Tibial nerve (tissue), 4 donors: ENCODE data around the gene P4HA1.

Source experiments
- CTCF ChIP-seq, 5 experiments: fragments of 200-600 bp in 3 of 5; fragments of 450-650 bp in 2 of 5; sonication (generic) in 3 of 5; IDR thresholded peaks; one replicate each; pipeline ENCODE4 v1.5.1; 2016 to 2019; ENCODE audit warnings: antibody characterized with exemption in 5 of 5, mild to moderate bottlenecking in 3 of 5, moderate library complexity in 2 of 5
- EP300 ChIP-seq, 2 donors: sonication (generic); formaldehyde crosslinking; IDR thresholded peaks; one replicate each; pipeline ENCODE4 v1.6.1; 2017; ENCODE audit warnings: antibody characterized with exemption in 2 of 2, mild to moderate bottlenecking in 1 of 2
- POLR2A ChIP-seq, 2 donors: fragments of 450-650 bp; IDR thresholded peaks; one replicate each; pipeline ENCODE4 v1.6.1; 2017; ENCODE audit warnings: antibody characterized with exemption in 2 of 2, mild to moderate bottlenecking in 2 of 2, moderate library complexity in 2 of 2

DNA sequence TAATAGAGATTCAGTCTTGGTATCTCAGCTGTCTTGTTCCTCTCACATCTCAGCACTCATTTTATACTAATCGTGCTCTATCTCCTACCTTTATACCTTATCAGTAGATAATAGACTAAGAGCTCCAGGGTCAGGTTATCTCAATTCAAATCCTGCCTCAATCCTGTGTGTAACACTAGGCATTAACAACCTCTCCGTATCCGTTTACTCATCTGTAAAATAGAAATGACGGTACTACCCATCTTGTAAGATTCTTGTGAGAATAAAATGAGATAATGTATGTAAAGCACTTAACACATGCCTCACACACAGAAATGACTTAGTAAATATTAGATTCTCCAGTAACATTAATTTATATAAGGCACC, 622 bp upstream of the P4HA1 start:
- TF ChIP-seq POLR2A (IDR thresholded peaks at IDR 0.05): no peak
- TF ChIP-seq CTCF (IDR thresholded peaks at IDR 0.05): no peak
- TF ChIP-seq EP300 (IDR thresholded peaks at IDR 0.05): no peak
